Neural cell (in vitro differentiated cells): ENCODE results near the gene THADA. TPM values are rescaled to one million over a fixed set of nuclear protein-coding genes. Genes with fewer than 3 reads are reported as not detected.

Source experiments
- H2AFZ ChIP-seq: fragments of 200-600, 300-800 bp; sonication (generic), shearing (Covaris generic); 2 replicates; pipeline ENCODE4 v1.6.0; 2014; ENCODE audit warnings: low read depth, mild to moderate bottlenecking, antibody characterized with exemption, low read length, moderate library complexity
- H3F3A ChIP-seq: fragments of 200-600 bp; shearing (Covaris generic); 2 replicates; pipeline ENCODE4 v1.6.1; 2016; ENCODE audit warnings: mild to moderate bottlenecking, moderate library complexity, mixed read lengths, antibody characterized with exemption, low read length; ENCODE audit not compliant: insufficient read depth, poor library complexity, severe bottlenecking
- H3K27ac ChIP-seq: fragments of 200-600, 300-800 bp; sonication (generic), shearing (Covaris generic); 2 replicates; pipeline ENCODE4 v1.5.1; 2014; ENCODE audit warnings: mild to moderate bottlenecking, low read length, moderate library complexity
- H3K27me3 ChIP-seq: fragments of 300-800, 200-600 bp; sonication (generic), shearing (Covaris generic); 2 replicates; pipeline ENCODE4 v1.6.0; 2014; ENCODE audit warnings: mild to moderate bottlenecking, low read depth, low read length, moderate library complexity; ENCODE audit not compliant: insufficient read depth
- H3K36me3 ChIP-seq: fragments of 300-800, 200-600 bp; sonication (generic), shearing (Covaris generic); 2 replicates; pipeline ENCODE4 v1.5.1; 2014; ENCODE audit warnings: mild to moderate bottlenecking, antibody characterized with exemption, low read length, moderate library complexity; ENCODE audit not compliant: insufficient read depth
- H3K4me2 ChIP-seq: fragments of 300-800, 200-600 bp; sonication (generic), shearing (Covaris generic); 2 replicates; pipeline ENCODE4 v1.6.0; 2014; ENCODE audit warnings: mild to moderate bottlenecking, low read length
- H3K4me3 ChIP-seq: fragments of 300-800, 200-600 bp; sonication (generic), shearing (Covaris generic); 2 replicates; pipeline ENCODE4 v1.5.1; 2014; ENCODE audit warnings: mild to moderate bottlenecking, low read length, moderate library complexity
- H3K79me2 ChIP-seq: fragments of 200-600 bp; shearing (Covaris generic); replicated peaks from 2 replicates; pipeline ENCODE4 v1.6.0; 2014; ENCODE audit warnings: mild to moderate bottlenecking, low read length, moderate library complexity; ENCODE audit not compliant: insufficient read depth
- H3K9ac ChIP-seq: fragments of 300-800, 200-600 bp; sonication (generic), shearing (Covaris generic); 2 replicates; pipeline ENCODE4 v1.6.1; 2016; ENCODE audit warnings: mild to moderate bottlenecking, low read length, mixed read lengths
- H3K9me2 ChIP-seq: fragments of 200-600 bp; shearing (Covaris generic); 2 replicates; pipeline ENCODE4 v1.6.1; 2016; ENCODE audit warnings: mild to moderate bottlenecking, low read length, mixed read lengths; ENCODE audit not compliant: insufficient read depth
- H3K9me3 ChIP-seq: fragments of 200-600, 300-800 bp; sonication (generic), shearing (Covaris generic); 2 replicates; pipeline ENCODE4 v1.6.1; 2016; ENCODE audit warnings: mild to moderate bottlenecking, mixed run types, low read length, moderate library complexity, mixed read lengths
- H4K20me1 ChIP-seq: fragments of 200-600 bp; shearing (Covaris generic); 2 replicates; pipeline ENCODE4 v1.6.1; 2016; ENCODE audit warnings: mild to moderate bottlenecking, mixed run types; ENCODE audit not compliant: insufficient read depth
- CTCF ChIP-seq: fragments of 450-650 bp; IDR thresholded peaks from 2 replicates; pipeline ENCODE4 v1.5.1; 2014; ENCODE audit warnings: antibody characterized with exemption, mild to moderate bottlenecking, moderate library complexity; ENCODE audit not compliant: poor library complexity, severe bottlenecking
- EP300 ChIP-seq: fragments of 450-650 bp; conservative IDR thresholded peaks from 2 replicates; pipeline ENCODE4 v1.6.1; 2014; ENCODE audit warnings: antibody characterized with exemption, mild to moderate bottlenecking, moderate library complexity; ENCODE audit not compliant: poor library complexity, severe bottlenecking
- EZH2 ChIP-seq: fragments of 200-600, 300-800 bp; shearing (Covaris generic), sonication (generic); IDR thresholded peaks from 2 replicates; pipeline ENCODE4 v1.6.1; 2014; ENCODE audit warnings: antibody characterized with exemption, low read length, borderline replicate concordance, mild to moderate bottlenecking; ENCODE audit not compliant: insufficient read depth, poor library complexity, severe bottlenecking
- MXI1 ChIP-seq: fragments of 450-650 bp; conservative IDR thresholded peaks from 2 replicates; pipeline ENCODE4 v1.6.1; 2014; ENCODE audit warnings: antibody characterized with exemption, mild to moderate bottlenecking; ENCODE audit not compliant: poor library complexity, severe bottlenecking
- POLR2AphosphoS5 ChIP-seq: IDR thresholded peaks from 2 replicates; pipeline ENCODE4 v1.6.1; 2012
- RAD21 ChIP-seq: fragments of 450-650 bp; conservative IDR thresholded peaks from 2 replicates; pipeline ENCODE4 v1.6.1; 2014; ENCODE audit warnings: antibody characterized with exemption, mild to moderate bottlenecking, moderate library complexity
- SMC3 ChIP-seq: fragments of 450-650 bp; conservative IDR thresholded peaks from 2 replicates; pipeline ENCODE4 v1.6.1; 2014; ENCODE audit warnings: antibody characterized with exemption, mild to moderate bottlenecking, moderate library complexity; ENCODE audit not compliant: poor library complexity
- TAF1 ChIP-seq: IDR thresholded peaks from 2 replicates; pipeline ENCODE4 v1.6.1; 2012; ENCODE audit warnings: low read depth
- polyA plus RNA-seq: library from polyadenylated mRNA; depleted of rRNA; stranded (reverse); fragments of >200 nt; gene quantifications from 2 replicates; pipeline ENCODE4 v1.2.3, GENCODE V29; 2014
- TF ChIP-seq, protein P1 (sequence below): IDR thresholded peaks from 2 replicates; pipeline ENCODE4 v1.6.1; 2012; ENCODE audit warnings: borderline replicate concordance

The THADA gene
- polyA plus RNA-seq, 1 donor from 2014 or later = 8.5 TPM

- Histone ChIP-seq H3K9ac (no peak overlapping the region), H3K9me3 (no peaks in the 10 kb centered on the region), H3K4me2 (no peak overlapping the region), H3F3A (no peaks in the 10 kb centered on the region), H4K20me1 (no peaks in the 10 kb centered on the region), H3K27ac (no peak overlapping the region), H3K9me2 (no peaks in the 10 kb centered on the region), H3K27me3 (no peaks in the 10 kb centered on the region), H3K4me3 (no peak overlapping the region), H3K36me3 (no peaks in the 10 kb centered on the region), H3K79me2 (no peaks in the 10 kb centered on the region), H2AFZ (no peak overlapping the region)
- TF ChIP-seq EP300 (no peak), RAD21 (no peak), MXI1 (no peak), SMC3 (no peak), TAF1 (no peak), EZH2 (no peak), POLR2AphosphoS5 (no peak), CTCF (no peak)
- TF ChIP-seq, protein P1, sequence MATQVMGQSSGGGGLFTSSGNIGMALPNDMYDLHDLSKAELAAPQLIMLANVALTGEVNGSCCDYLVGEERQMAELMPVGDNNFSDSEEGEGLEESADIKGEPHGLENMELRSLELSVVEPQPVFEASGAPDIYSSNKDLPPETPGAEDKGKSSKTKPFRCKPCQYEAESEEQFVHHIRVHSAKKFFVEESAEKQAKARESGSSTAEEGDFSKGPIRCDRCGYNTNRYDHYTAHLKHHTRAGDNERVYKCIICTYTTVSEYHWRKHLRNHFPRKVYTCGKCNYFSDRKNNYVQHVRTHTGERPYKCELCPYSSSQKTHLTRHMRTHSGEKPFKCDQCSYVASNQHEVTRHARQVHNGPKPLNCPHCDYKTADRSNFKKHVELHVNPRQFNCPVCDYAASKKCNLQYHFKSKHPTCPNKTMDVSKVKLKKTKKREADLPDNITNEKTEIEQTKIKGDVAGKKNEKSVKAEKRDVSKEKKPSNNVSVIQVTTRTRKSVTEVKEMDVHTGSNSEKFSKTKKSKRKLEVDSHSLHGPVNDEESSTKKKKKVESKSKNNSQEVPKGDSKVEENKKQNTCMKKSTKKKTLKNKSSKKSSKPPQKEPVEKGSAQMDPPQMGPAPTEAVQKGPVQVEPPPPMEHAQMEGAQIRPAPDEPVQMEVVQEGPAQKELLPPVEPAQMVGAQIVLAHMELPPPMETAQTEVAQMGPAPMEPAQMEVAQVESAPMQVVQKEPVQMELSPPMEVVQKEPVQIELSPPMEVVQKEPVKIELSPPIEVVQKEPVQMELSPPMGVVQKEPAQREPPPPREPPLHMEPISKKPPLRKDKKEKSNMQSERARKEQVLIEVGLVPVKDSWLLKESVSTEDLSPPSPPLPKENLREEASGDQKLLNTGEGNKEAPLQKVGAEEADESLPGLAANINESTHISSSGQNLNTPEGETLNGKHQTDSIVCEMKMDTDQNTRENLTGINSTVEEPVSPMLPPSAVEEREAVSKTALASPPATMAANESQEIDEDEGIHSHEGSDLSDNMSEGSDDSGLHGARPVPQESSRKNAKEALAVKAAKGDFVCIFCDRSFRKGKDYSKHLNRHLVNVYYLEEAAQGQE = no peak
These were observed 56.4 kb downstream of the THADA start for GRCh38 chr2:43539436-43539835.

DNA sequence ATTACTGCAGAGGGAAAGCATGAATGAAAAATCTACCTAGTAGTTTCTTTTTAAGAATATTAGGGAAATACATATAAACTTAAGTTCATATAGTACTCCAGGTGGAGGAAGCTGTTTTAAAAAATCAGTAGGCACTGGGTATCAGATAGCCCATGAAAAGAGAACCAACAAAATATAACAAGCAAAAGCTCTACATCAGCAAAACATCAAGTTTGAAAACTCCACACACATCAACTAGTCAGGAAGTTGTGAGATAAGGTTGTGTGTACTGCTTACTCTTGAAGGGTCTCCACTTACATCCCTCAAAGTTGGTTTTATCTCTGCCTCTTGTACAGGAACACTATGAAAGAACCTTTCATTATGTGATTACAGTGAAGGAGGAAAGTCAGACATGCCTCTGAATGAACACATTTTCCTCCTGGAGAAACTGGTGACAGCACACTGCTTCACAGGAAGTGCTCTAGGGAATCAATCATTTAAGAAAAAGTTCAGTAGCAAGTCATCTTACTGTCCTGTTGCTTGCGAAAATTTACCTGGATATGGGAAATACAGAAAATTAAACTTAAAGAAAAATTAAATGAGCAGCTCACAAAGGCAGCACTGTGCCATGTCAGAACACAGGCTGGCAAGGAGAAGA is 57.7 kb downstream of the THADA start:
- Histone ChIP-seq H3K4me3 (no peak overlapping the region), H3K9ac (no peak overlapping the region), H3K9me2 (no peaks in the 10 kb centered on the region), H3K4me2 (no peak overlapping the region), H3F3A (no peaks in the 10 kb centered on the region), H4K20me1 (no peaks in the 10 kb centered on the region), H3K9me3 (no peaks in the 10 kb centered on the region), H3K79me2 (no peaks in the 10 kb centered on the region), H3K27ac (no peak overlapping the region), H2AFZ (no peak overlapping the region), H3K36me3 (no peaks in the 10 kb centered on the region), H3K27me3 (no peaks in the 10 kb centered on the region)
- TF ChIP-seq EP300 = no peak
- TF ChIP-seq TAF1 = no peak
- no peak for TF ChIP-seq SMC3
- TF ChIP-seq, protein P1 = no peak
- no peak for TF ChIP-seq POLR2AphosphoS5
